ENCODE results near the gene C16orf90.
"Not testable (repeated sequence)": the region's sequence is repeated elsewhere in the genome, so short reads cannot be mapped to it uniquely, and the experiment has no call there.

Gene C16orf90

GRCh38 chr16:3527216-3527829 lies 32.0 kb upstream of the C16orf90 start:
- not testable (repeated sequence) for H3K27ac ChIP-seq; H3K4me3 ChIP-seq (ENCODE audit: low read depth, low read length); H3K9me3 ChIP-seq (ENCODE audit: severe bottlenecking); H3K27me3 ChIP-seq (ENCODE audit: insufficient read depth, low read depth, severe bottlenecking)
- peak; percentile 68 for TF ChIP-seq CTCF (IDR thresholded peaks at IDR 0.05; ENCODE audit: low read depth, low read length)
- peak; percentile 82 for DNase-seq
- peaks cover 46% of the 10 kb centered on the region for H3K36me3 ChIP-seq

GRCh38 chr16:3525951-3526350 lies 30.7 kb upstream of the C16orf90 start:
- Histone ChIP-seq H3K36me3 (peaks cover 45% of the 10 kb centered on the region), H3K9me3 (ENCODE audit: severe bottlenecking) (no peaks in the 10 kb centered on the region), H3K27me3 (ENCODE audit: insufficient read depth, low read depth, severe bottlenecking) (no peaks in the 10 kb centered on the region), H3K4me3 (ENCODE audit: low read depth, low read length) (no peak overlapping the region), H3K27ac (no peak overlapping the region)
- no peak for TF ChIP-seq CTCF (IDR thresholded peaks at IDR 0.05; ENCODE audit: low read depth, low read length)
- DNase-seq = no peak

- Histone ChIP-seq H3K9me3 (ENCODE audit: severe bottlenecking) (no peaks in the 10 kb centered on the region), H3K36me3 (peaks cover 48% of the 10 kb centered on the region), H3K4me3 (ENCODE audit: low read depth, low read length) (no peak overlapping the region), H3K27ac (no peak overlapping the region), H3K27me3 (ENCODE audit: insufficient read depth, low read depth, severe bottlenecking) (no peaks in the 10 kb centered on the region)
- no peak for TF ChIP-seq CTCF (IDR thresholded peaks at IDR 0.05; ENCODE audit: low read depth, low read length)
- DNase-seq = no peak
Observed at GRCh38 chr16:3523281-3523680, 28.0 kb upstream of the C16orf90 start.

GRCh38 chr16:3520841-3521240 lies 25.6 kb upstream of the C16orf90 start:
- Histone ChIP-seq H3K36me3 (peaks cover 51% of the 10 kb centered on the region), H3K4me3 (ENCODE audit: low read depth, low read length) (no peak overlapping the region), H3K9me3 (ENCODE audit: severe bottlenecking) (no peaks in the 10 kb centered on the region), H3K27me3 (ENCODE audit: insufficient read depth, low read depth, severe bottlenecking) (no peaks in the 10 kb centered on the region), H3K27ac (no peak overlapping the region)
- no peak for TF ChIP-seq CTCF (IDR thresholded peaks at IDR 0.05; ENCODE audit: low read depth, low read length)
- no peak for DNase-seq

GRCh38 chr16:3520413-3520812 lies 25.1 kb upstream of the C16orf90 start:
- no peak for TF ChIP-seq CTCF (IDR thresholded peaks at IDR 0.05; ENCODE audit: low read depth, low read length)
- DNase-seq = no peak

GRCh38 chr16:3519581-3519980 lies 24.3 kb upstream of the C16orf90 start:
- TF ChIP-seq CTCF (IDR thresholded peaks at IDR 0.05; ENCODE audit: low read depth, low read length) = no peak
- no peak overlapping the region for H3K4me3 ChIP-seq (ENCODE audit: low read depth, low read length)
- no peak for DNase-seq
- H3K27me3 ChIP-seq (ENCODE audit: insufficient read depth, low read depth, severe bottlenecking) = no peaks in the 10 kb centered on the region
- H3K9me3 ChIP-seq (ENCODE audit: severe bottlenecking) = no peaks in the 10 kb centered on the region
- no peak overlapping the region for H3K27ac ChIP-seq
- H3K36me3 ChIP-seq = peaks cover 52% of the 10 kb centered on the region

More at GRCh38 chr16:3520413-3520812, 25.1 kb upstream of the C16orf90 start:
- no peak overlapping the region for H3K27ac ChIP-seq
- no peaks in the 10 kb centered on the region for H3K9me3 ChIP-seq (ENCODE audit: severe bottlenecking)
- H3K4me3 ChIP-seq (ENCODE audit: low read depth, low read length) = no peak overlapping the region
- H3K36me3 ChIP-seq = peaks cover 54% of the 10 kb centered on the region
- H3K27me3 ChIP-seq (ENCODE audit: insufficient read depth, low read depth, severe bottlenecking) = no peaks in the 10 kb centered on the region
